Measurements from ENCODE around the gene EDEM2.

GRCh38 chr20:35196313-35196712, 49.2 kb upstream of the EDEM2 start:
- TF ChIP-seq TARDBP (IDR thresholded peaks at IDR 0.05) (no peak), PKNOX1 (IDR thresholded peaks at IDR 0.05) (no peak), SUZ12 (IDR thresholded peaks at IDR 0.05) (no peak), ARNT (IDR thresholded peaks at IDR 0.05) (no peak), FOXK2 (IDR thresholded peaks at IDR 0.05) (no peak), FOXM1 (IDR thresholded peaks at IDR 0.05; ENCODE audit: borderline replicate concordance) (no peak), ELF4 (IDR thresholded peaks at IDR 0.05) (no peak), L3MBTL2 (conservative IDR thresholded peaks at IDR 0.05) (no peak), BHLHE40 (IDR thresholded peaks at IDR 0.05; ENCODE audit: borderline replicate concordance) (no peak)

Data from HEK293T (cell line).